Measurements from ENCODE around the gene CTNNBL1.
"Not testable (repeated sequence)": the region's sequence is repeated elsewhere in the genome, so short reads cannot be mapped to it uniquely, and the experiment has no call there.

CTNNBL1 gene

DNA sequence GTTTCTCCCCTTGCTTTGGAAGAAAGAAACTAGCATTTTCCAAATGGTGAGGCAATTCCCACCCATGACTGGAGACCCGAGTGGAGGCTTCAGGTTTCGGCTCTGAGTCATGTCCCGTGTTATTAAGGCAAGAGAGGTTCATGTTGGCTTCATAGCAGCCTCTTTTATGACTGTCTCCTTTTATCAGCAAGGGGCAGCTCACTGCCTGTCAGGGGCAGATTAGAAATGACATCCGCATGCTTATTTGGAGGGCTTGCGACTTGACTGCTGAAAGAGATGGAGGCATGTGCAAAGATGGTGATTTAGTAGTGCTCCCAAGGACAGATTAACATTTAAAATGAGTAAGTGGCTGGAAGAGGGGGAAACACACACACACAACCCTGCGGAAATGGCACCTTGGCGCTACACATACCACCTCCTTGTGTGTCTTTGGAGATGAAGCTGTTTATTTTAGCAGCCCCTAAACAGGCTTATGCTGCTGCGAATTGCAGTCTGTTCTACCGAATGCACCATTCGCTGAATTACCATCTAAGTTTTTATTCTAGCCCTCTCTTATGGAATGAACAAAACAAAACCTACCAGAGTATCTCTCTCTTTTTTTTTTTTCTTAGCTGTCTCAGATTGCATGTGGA, 157.0 kb downstream of the CTNNBL1 start:
- no peak for DNase-seq (ENCODE audit: low read depth)

DNA sequence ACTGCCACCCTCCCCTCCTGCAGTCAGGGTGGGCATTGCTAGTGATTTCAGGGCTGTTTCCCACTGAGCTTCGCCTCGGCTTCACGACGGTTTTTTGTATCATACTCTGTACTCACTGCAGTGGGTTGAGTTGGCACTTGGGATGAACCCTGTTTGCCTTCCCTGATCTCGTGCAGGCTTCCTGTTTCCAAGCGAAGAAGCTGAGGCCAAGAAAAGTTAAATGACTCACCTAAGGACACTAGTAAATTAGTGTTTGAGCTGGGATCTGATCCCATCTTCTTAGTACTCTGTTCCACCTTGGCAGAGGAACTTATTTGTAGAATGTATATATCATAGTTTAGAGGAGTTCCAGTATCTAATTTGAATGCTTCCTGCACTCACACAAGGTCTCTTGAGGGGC, 158.8 kb downstream of the CTNNBL1 start:
- DNase-seq (ENCODE audit: low read depth): no peak

DNA sequence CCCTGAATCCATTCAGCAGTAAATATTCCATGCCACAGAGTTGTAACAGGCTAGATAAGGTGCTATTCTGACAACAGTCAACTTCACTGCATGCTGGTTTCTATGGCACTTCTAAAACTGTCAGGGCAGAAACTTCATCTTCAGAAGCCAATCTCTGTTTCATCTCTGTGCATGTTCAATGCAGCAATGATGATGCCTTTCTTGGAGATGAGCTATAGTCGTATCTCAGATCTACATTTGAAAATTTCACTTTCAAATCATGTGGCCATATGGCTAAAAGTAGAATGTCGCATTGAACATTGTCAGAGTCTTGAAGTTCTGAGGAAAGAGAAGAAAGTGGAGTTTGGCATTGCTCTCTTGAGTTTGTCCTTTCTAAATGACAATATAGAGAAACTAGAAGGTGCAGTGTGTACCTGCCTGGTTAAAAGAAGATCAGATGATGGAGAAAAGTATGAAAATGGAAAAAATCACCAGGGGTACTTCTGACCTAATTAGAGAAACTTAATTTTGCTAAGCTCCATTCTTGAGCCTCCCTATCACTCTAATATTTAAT, 160.1 kb downstream of the CTNNBL1 start:
- DNase-seq (ENCODE audit: low read depth): no peak

- not testable (repeated sequence) for DNase-seq (ENCODE audit: low read depth)
Measured at GRCh38 chr20:37856034-37856433, 162.2 kb downstream of the CTNNBL1 start.

GRCh38 chr20:37856932-37857660, 163.3 kb downstream of the CTNNBL1 start:
- DNase-seq (ENCODE audit: low read depth): no peak

- DNase-seq (ENCODE audit: low read depth): no peak
Measured at GRCh38 chr20:37859406-37860171, 165.8 kb downstream of the CTNNBL1 start.

- no peak for DNase-seq (ENCODE audit: low read depth)
Measured at GRCh38 chr20:37863289-37863688, 169.5 kb downstream of the CTNNBL1 start.

- no peak for DNase-seq (ENCODE audit: low read depth)
Measured at GRCh38 chr20:37864298-37864697, 170.5 kb downstream of the CTNNBL1 start.

DNA sequence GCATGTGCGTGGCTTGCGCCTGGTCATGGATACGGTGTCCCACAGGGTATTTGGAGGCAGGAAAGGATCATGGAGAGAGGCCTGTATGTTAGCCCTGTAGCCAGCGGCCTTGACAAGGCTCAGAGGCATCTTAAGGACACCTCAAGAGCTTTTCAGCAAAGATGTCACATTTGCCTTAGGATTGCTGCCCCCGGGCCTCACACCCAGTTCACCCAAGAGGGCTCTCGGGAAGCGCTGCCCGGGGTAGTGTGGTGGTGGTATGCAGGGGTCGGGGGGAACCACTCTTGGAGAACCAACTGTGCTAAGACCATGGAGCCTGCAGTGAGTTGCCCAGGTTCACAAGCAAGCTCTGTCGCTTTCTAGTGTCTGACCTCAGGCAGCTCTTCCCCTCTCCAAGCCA, 172.2 kb downstream of the CTNNBL1 start:
- DNase-seq (ENCODE audit: low read depth): no peak

- DNase-seq (ENCODE audit: low read depth): no peak
Measured at GRCh38 chr20:37867289-37868195, 173.7 kb downstream of the CTNNBL1 start.

GRCh38 chr20:37868851-37869333, 175.1 kb downstream of the CTNNBL1 start:
- no peak for DNase-seq (ENCODE audit: low read depth)

DNA sequence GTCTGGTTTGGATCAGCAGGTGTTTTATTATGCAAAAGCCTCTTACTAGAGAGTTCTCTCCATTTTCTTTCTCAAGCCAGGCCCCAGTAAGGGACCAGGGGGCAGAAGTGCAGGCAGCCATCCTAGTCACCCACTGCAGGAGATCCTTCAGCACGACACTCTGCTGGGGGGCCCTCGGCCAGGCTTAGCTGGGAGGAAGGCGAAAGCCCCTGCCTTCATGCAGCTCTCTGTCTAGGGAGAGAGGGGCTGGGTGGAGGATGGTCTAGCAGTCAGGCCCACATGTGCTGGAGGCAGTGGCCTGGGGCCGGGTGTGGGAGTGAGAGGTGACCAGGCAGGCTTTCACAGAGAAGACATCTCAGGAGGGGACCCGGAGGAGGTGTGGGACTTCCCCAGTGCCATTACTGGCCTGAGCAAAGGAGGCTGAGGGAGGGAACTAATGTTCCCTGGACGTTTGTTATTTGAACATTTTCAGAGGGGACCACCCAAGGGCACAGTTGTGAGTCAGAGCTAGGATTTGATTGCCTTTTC, 175.6 kb downstream of the CTNNBL1 start:
- no peak for DNase-seq (ENCODE audit: low read depth)

DNA sequence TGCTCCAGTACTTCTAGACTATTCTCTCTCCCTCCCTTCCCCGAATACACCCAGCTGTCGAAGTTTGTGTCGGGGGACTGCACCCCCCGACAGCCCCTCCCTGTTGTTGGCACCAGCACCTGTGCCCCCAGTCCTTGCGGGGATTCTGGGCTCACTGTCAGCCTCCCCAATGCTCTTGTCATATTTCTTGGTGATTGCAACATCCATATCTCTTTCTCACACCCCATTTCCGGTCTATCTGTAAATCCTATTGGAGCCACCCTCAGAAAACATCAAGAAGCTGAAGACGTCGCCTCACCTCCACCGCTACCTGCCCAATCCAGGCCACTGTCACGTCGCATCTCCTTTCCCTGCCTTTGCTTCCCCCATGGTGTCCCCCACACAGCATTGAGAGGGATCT, 176.5 kb downstream of the CTNNBL1 start:
- no peak for DNase-seq (ENCODE audit: low read depth)

DNA sequence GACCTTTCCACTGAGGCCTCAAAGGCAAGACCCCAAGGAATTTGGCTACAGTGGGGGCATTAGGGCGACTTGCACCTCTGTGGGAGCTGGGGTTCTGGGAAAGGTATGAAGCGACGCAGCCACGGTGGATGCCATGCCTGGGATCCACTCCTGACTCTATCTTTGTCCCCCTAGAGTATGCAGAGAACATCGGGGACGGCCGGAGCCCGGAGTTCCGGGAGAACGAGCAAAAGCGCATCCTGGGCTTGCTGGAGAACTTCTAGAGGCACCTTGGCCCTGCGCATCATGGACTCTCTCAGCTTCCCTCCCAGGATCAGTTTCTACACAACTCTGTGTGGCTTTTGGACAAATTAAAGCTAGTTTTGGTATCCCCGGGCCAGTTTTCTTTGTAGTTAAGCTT, 177.9 kb downstream of the CTNNBL1 start:
- no peak for DNase-seq (ENCODE audit: low read depth)

GRCh38 chr20:37872161-37872560, 178.3 kb downstream of the CTNNBL1 start:
- no peak for DNase-seq (ENCODE audit: low read depth)

DNA sequence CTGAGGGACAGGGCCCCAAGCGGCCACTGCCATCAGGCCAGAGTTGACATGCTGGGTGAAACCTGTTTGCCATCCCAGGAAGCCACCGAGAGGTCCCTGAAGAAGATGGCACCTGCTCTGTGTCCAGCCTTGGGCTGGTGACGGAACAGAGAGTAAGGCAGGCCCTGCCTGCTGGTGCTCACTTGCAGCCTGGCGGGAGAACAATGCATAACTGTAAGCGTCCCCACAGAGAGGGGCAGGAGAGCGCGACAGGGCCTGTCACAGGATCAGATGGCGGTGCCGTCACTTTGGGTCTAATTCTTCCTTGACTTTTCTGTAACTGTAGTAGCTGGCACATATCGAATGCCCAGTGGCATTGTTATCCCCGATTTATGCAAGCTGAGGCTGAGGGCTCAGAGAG, 180.1 kb downstream of the CTNNBL1 start:
- no peak for DNase-seq (ENCODE audit: low read depth)

GRCh38 chr20:37875460-37876175, 181.8 kb downstream of the CTNNBL1 start:
- DNase-seq (ENCODE audit: low read depth): no peak

- DNase-seq (ENCODE audit: low read depth): no peak
Measured at GRCh38 chr20:37876863-37877262, 183.0 kb downstream of the CTNNBL1 start.

GRCh38 chr20:37877832-37878772, 184.3 kb downstream of the CTNNBL1 start:
- DNase-seq (ENCODE audit: low read depth): no peak
